Suprapubic skin (tissue), 4 donors: ENCODE data around the gene SGMS2. TPM values are rescaled to one million over a fixed set of nuclear protein-coding genes. Genes with fewer than 3 reads are reported as not detected.

Experiments
- DNase-seq, 2 donors: peaks; one replicate each; pipeline ENCODE4 v3.0.0-alpha.2; 2019; ENCODE audit warnings: low spot score in 2 of 2
- H3K27ac ChIP-seq: fragments of 200-600 bp; sonication (generic); one replicate; pipeline ENCODE4 v1.5.1; 2019
- H3K27me3 ChIP-seq: fragments of 200-600 bp; sonication (generic); one replicate; pipeline ENCODE4 v1.5.1; 2019
- H3K36me3 ChIP-seq: fragments of 200-600 bp; sonication (generic); one replicate; pipeline ENCODE4 v1.5.1; 2019
- H3K4me1 ChIP-seq: fragments of 200-600 bp; sonication (generic); one replicate; pipeline ENCODE4 v1.5.1; 2019
- H3K4me3 ChIP-seq: fragments of 200-600 bp; sonication (generic); one replicate; pipeline ENCODE4 v1.5.1; 2019; ENCODE audit warnings: mild to moderate bottlenecking
- H3K9me3 ChIP-seq: fragments of 200-600 bp; sonication (generic); one replicate; pipeline ENCODE4 v1.5.1; 2019
- CTCF ChIP-seq, 2 donors: fragments of 200-600 bp in 1 of 2; fragments of 450-650 bp in 1 of 2; sonication (generic) in 1 of 2; IDR thresholded peaks; one replicate each; pipeline ENCODE4 v1.5.1; 2016 to 2019; ENCODE audit warnings: antibody characterized with exemption in 2 of 2, mild to moderate bottlenecking in 1 of 2, moderate library complexity in 1 of 2
- EP300 ChIP-seq: sonication (generic); formaldehyde crosslinking; IDR thresholded peaks from one replicate; pipeline ENCODE4 v1.6.1; 2017; ENCODE audit warnings: antibody characterized with exemption
- POLR2A ChIP-seq, 2 donors: fragments of 450-650 bp; IDR thresholded peaks; one replicate each; pipeline ENCODE4 v1.6.1; 2017; ENCODE audit warnings: antibody characterized with exemption in 2 of 2, mild to moderate bottlenecking in 2 of 2, moderate library complexity in 2 of 2
- POLR2AphosphoS5 ChIP-seq, 3 donors: sonication (generic); formaldehyde crosslinking; IDR thresholded peaks; one replicate each; pipeline ENCODE4 v1.6.1; 2017; ENCODE audit warnings: antibody characterized with exemption in 3 of 3
- WGBS: methylation state at CpG from one replicate; pipeline ENCODE4 v1.1.5; 2018; 5-methylcytosine and 5-hydroxymethylcytosine counted together
- total RNA-seq, 4 donors: library from RNA; depleted of rRNA; stranded (reverse); fragments of >200 nt; gene quantifications; one replicate each; pipeline ENCODE4 v1.1.0, GENCODE V29; 2016

SGMS2 gene
- total RNA-seq, 4 donors from 2014 or later = 18.3 to 100 (median 66.6) TPM

GRCh38 chr4:107792711-107793110 is 32.0 kb upstream of the SGMS2 start:
- no peak for TF ChIP-seq POLR2AphosphoS5 (IDR thresholded peaks at IDR 0.05)
- TF ChIP-seq CTCF (IDR thresholded peaks at IDR 0.05) = no peak
- no peak for TF ChIP-seq EP300
- no peak for TF ChIP-seq POLR2A (IDR thresholded peaks at IDR 0.05)
- no peaks in the 10 kb centered on the region for H3K4me1 ChIP-seq
- H3K4me3 ChIP-seq = no peak overlapping the region
- no peaks in the 10 kb centered on the region for H3K27me3 ChIP-seq
- no peaks in the 10 kb centered on the region for H3K36me3 ChIP-seq
- H3K9me3 ChIP-seq = no peaks in the 10 kb centered on the region
- no peak for DNase-seq
- 70% methylated on average over 2 of the region's 2 CpGs for WGBS
- no peak overlapping the region for H3K27ac ChIP-seq

GRCh38 chr4:107793996-107794395 is 30.7 kb upstream of the SGMS2 start:
- TF ChIP-seq POLR2AphosphoS5 (IDR thresholded peaks at IDR 0.05) (no peak), POLR2A (IDR thresholded peaks at IDR 0.05) (no peak), CTCF (IDR thresholded peaks at IDR 0.05) (no peak), EP300 (no peak)
- no peak for DNase-seq
- no peaks in the 10 kb centered on the region for H3K36me3 ChIP-seq
- no peaks in the 10 kb centered on the region for H3K4me1 ChIP-seq
- H3K27me3 ChIP-seq = no peaks in the 10 kb centered on the region
- no peaks in the 10 kb centered on the region for H3K9me3 ChIP-seq
- no peak overlapping the region for H3K4me3 ChIP-seq
- WGBS = 84% methylated on average over 2 of the region's 2 CpGs
- H3K27ac ChIP-seq = no peak overlapping the region

- H3K4me3 ChIP-seq = peak overlapping the region; percentile 22
- H3K27ac ChIP-seq = no peak overlapping the region
- no peaks in the 10 kb centered on the region for H3K4me1 ChIP-seq
- no peak for TF ChIP-seq POLR2AphosphoS5 (IDR thresholded peaks at IDR 0.05)
- TF ChIP-seq CTCF (IDR thresholded peaks at IDR 0.05) = no peak
- no peak for TF ChIP-seq POLR2A (IDR thresholded peaks at IDR 0.05)
- TF ChIP-seq EP300 = no peak
- no peaks in the 10 kb centered on the region for H3K27me3 ChIP-seq
- H3K9me3 ChIP-seq = no peaks in the 10 kb centered on the region
- 67% methylated on average over 10 of the region's 10 CpGs for WGBS
- DNase-seq = no peak
- no peaks in the 10 kb centered on the region for H3K36me3 ChIP-seq
Observed at GRCh38 chr4:107799669-107800450, 24.9 kb upstream of the SGMS2 start.

GRCh38 chr4:107800706-107801105 is 24.0 kb upstream of the SGMS2 start:
- no peak for TF ChIP-seq POLR2AphosphoS5 (IDR thresholded peaks at IDR 0.05)
- TF ChIP-seq POLR2A (IDR thresholded peaks at IDR 0.05) = no peak
- TF ChIP-seq CTCF (IDR thresholded peaks at IDR 0.05) = no peak
- TF ChIP-seq EP300 = no peak
- H3K4me1 ChIP-seq = no peaks in the 10 kb centered on the region
- H3K9me3 ChIP-seq = no peaks in the 10 kb centered on the region
- no peaks in the 10 kb centered on the region for H3K27me3 ChIP-seq
- H3K36me3 ChIP-seq = no peaks in the 10 kb centered on the region
- H3K27ac ChIP-seq = no peak overlapping the region
- H3K4me3 ChIP-seq = no peak overlapping the region
- DNase-seq = no peak
- WGBS = 67% methylated on average over 1 of the region's 1 CpG

- DNase-seq = no peak
- no peaks in the 10 kb centered on the region for H3K36me3 ChIP-seq
- no peak overlapping the region for H3K27ac ChIP-seq
- TF ChIP-seq EP300 = no peak
- TF ChIP-seq POLR2A (IDR thresholded peaks at IDR 0.05) = no peak
- TF ChIP-seq CTCF (IDR thresholded peaks at IDR 0.05) = no peak
- no peak for TF ChIP-seq POLR2AphosphoS5 (IDR thresholded peaks at IDR 0.05)
- no peak overlapping the region for H3K4me3 ChIP-seq
- H3K27me3 ChIP-seq = no peaks in the 10 kb centered on the region
- H3K9me3 ChIP-seq = no peaks in the 10 kb centered on the region
- WGBS = 55% methylated on average over 1 of the region's 1 CpG
- no peaks in the 10 kb centered on the region for H3K4me1 ChIP-seq
Observed at GRCh38 chr4:107801766-107802211, 22.9 kb upstream of the SGMS2 start.
